Heart left ventricle (tissue), 16 donors: ENCODE data around the gene CNBP. TPM values are rescaled to one million over a fixed set of nuclear protein-coding genes. Genes with fewer than 3 reads are reported as not detected.

ENCODE experiments used
- ATAC-seq, 4 donors: fragments of 200-7000 bp; cut with Tn5 transposase; one replicate each; pipeline ENCODE4 v1.9.1; 2020 to 2022; ENCODE audit warnings: moderate library complexity in 4 of 4, mild to moderate bottlenecking in 3 of 4, moderate number of reproducible peaks in 1 of 4
- DNase-seq, 5 donors: peaks; one replicate each; pipeline ENCODE4 v3.0.0-alpha.2; 2020
- H3K27ac ChIP-seq, 12 donors: fragments of 200-600 bp; sonication (generic) in 4 of 12; one replicate each; pipeline versions ENCODE4 v1.5.0 to v1.8.0; 2016 to 2022; ENCODE audit warnings: mild to moderate bottlenecking in 2 of 12
- H3K27me3 ChIP-seq, 9 donors: fragments of 200-600 bp; sonication (generic) in 2 of 9; one replicate each; pipeline versions ENCODE4 v1.5.1 to v1.8.0; 2016 to 2022; ENCODE audit warnings: mild to moderate bottlenecking in 3 of 9
- H3K36me3 ChIP-seq, 9 donors: fragments of 200-600 bp; sonication (generic) in 2 of 9; one replicate each; pipeline versions ENCODE4 v1.5.0 to v1.8.0; 2018 to 2022; ENCODE audit warnings: mild to moderate bottlenecking in 2 of 9
- H3K4me1 ChIP-seq, 12 donors: fragments of 200-600 bp; sonication (generic) in 4 of 12; one replicate each; pipeline versions ENCODE4 v1.5.0 to v1.8.0; 2016 to 2022; ENCODE audit warnings: mild to moderate bottlenecking in 3 of 12
- H3K4me3 ChIP-seq, 12 donors: fragments of 200-600 bp; sonication (generic) in 4 of 12; one replicate each; pipeline versions ENCODE4 v1.5.0 to v1.8.0; 2017 to 2022; ENCODE audit warnings: mild to moderate bottlenecking in 9 of 12, moderate library complexity in 4 of 12
- H3K9me3 ChIP-seq, 12 donors: fragments of 200-600 bp; sonication (generic) in 4 of 12; one replicate each; pipeline versions ENCODE4 v1.5.0 to v1.8.0; 2016 to 2022; ENCODE audit warnings: mild to moderate bottlenecking in 1 of 12
- CTCF ChIP-seq, 12 donors: fragments of 200-600 bp; sonication (generic) in 4 of 12; IDR thresholded peaks; one replicate each; pipeline versions ENCODE4 v1.5.0 to v1.8.0; 2018 to 2022; ENCODE audit warnings: antibody characterized with exemption in 12 of 12, mild to moderate bottlenecking in 5 of 12
- POLR2A ChIP-seq, 2 donors: fragments of 450-650 bp; IDR thresholded peaks; one replicate each; pipeline ENCODE4 v1.6.1; 2017; ENCODE audit warnings: antibody characterized with exemption in 2 of 2, mild to moderate bottlenecking in 2 of 2, moderate library complexity in 2 of 2
- WGBS, 4 donors: extraction: QIAGEN DNeasy Blood & Tissue Kit in 2 of 4; methylation state at CpG; one replicate each; pipeline versions ENCODE4 v1.1.5 to v1.1.7; 2013 to 2018; 5-methylcytosine and 5-hydroxymethylcytosine counted together
- intact Hi-C, 10 donors: fragments of 100-400 bp; cut with DNase I; formaldehyde crosslinking; loops; one replicate each; pipeline versions ENCODE4 v1.11.1 to v1.14.2; 2022
- polyA plus RNA-seq, 2 donors: library from polyadenylated mRNA; stranded (reverse); fragments of 200-250 nt; gene quantifications; one replicate each; pipeline ENCODE4 v1.2.3, GENCODE V29; 2013
- total RNA-seq, 9 donors: library from RNA; depleted of rRNA in 2 of 9; stranded (reverse); fragments of >200 nt in 2 of 9; fragmentation: NEBNext Ultra II Directional in 3 of 9; extraction: Animal tissue kit (Norgen Biotek cat#: 25700) in 3 of 9; gene quantifications; one replicate each; pipeline versions ENCODE4 v1.1.0 to v1.2.4, GENCODE V29; 2016 to 2023
- donor health status: ischemic (EF 13 %, LVEDD 7.1; RV severe dilation, severe dysfunction).
- donor health status: healthy with polysubstance abuse.
- donor health status: DM: no; HTN: yes; CAD: no.
- donor health status: DM: no; HTN: no; CAD: no.
- donor health status: ischemic (EF 25% LVEDD 6.9; RV normal size, moderate dysfunction).
- donor health status: ischemic (EF 25% LVEDD 5.7; RV mildly dilated, moderate dysfunction).
- donor health status: healthy.
- donor health status: DM: yes; HTN: yes; CAD: no.
- donor health status: ischemic (EF 35%, LVEDD 5.7; RV mildly dilated, moderate dysfunction).
- donor health status: nonischemic (EF 11% LVEDD 7.7; RV severe dilation, severe dysfunction).
- donor health status: DM: yes; HTN: yes; CAD: no.
- donor health status: PGD.
- donor health status: ischemic (EF 29% LVEDD 5.4; RV normal size, mild dysfunction).
- donor health status: nonischemic (EF 23%, LVEDD 6.1; RV moderate dilation, normal function).

The CNBP gene
- total and polyA plus RNA-seq, 11 donors = 376 to 743 (median 501) TPM

- Histone ChIP-seq H3K4me1 (peaks cover 17 to 78% (median 57%) of the 10 kb centered on the region in 12 donors), H3K4me3 (peak overlapping the region; percentile 66 to 99 (median 88)), H3K36me3 (peaks cover 0 to 30% (median 21%) of the 10 kb centered on the region in 9 donors), H3K27ac (peak overlapping the region; percentile 92 to 100 (median 98)), H3K27me3 (no peaks in the 10 kb centered on the region), H3K9me3 (no peaks in the 10 kb centered on the region)
- ATAC-seq (peak in 2 of 4 donors; percentile 0 to 5), DNase-seq (peak in 1 of 5 donors; percentile 24)
- 0% methylated on average over 24 of the region's 24 CpGs for WGBS, 4 donors
- TF ChIP-seq POLR2A (IDR thresholded peaks at IDR 0.05) (no peak), CTCF (IDR thresholded peaks at IDR 0.05) (no peak)
- intact Hi-C loops = loop anchor here in 8 of 10 donors (2.0 to 5.0 kb wide), 5 partner anchors 20 to 65 kb away; partner anchors contain the start of genes COPG1 (in 5 of the 8) and RAB43 (in 1 of the 8)
Observed at GRCh38 chr3:129182390-129183185, 1.1 kb downstream of the CNBP start.

GRCh38 chr3:129181819-129182218 is 1.9 kb downstream of the CNBP start:
- no peak for ATAC-seq
- intact Hi-C loops = loop anchor here in 8 of 10 donors (2.0 to 5.0 kb wide), 5 partner anchors 19 to 65 kb away; partner anchors contain the start of genes COPG1 (in 5 of the 8) and RAB43 (in 1 of the 8)
- H3K27ac ChIP-seq = peak overlapping the region in 11 of 12 donors; percentile 92 to 100 (median 97)
- peaks cover 0 to 38% (median 28%) of the 10 kb centered on the region in 9 donors for H3K36me3 ChIP-seq
- no peaks in the 10 kb centered on the region for H3K9me3 ChIP-seq
- no peaks in the 10 kb centered on the region for H3K27me3 ChIP-seq
- TF ChIP-seq CTCF (IDR thresholded peaks at IDR 0.05) (no peak), POLR2A (IDR thresholded peaks at IDR 0.05) (no peak)
- H3K4me1 ChIP-seq = peaks cover 25 to 80% (median 65%) of the 10 kb centered on the region in 12 donors
- peak overlapping the region; percentile 66 to 99 (median 88) for H3K4me3 ChIP-seq
- DNase-seq = no peak
- 8 to 14% (median 9%) methylated on average over 3 of the region's 3 CpGs for WGBS, 4 donors

- no peak for TF ChIP-seq CTCF (IDR thresholded peaks at IDR 0.05)
- no peak for TF ChIP-seq POLR2A (IDR thresholded peaks at IDR 0.05)
- intact Hi-C loops = loop anchor here in 8 of 10 donors (5.0 kb wide), 3 partner anchors 47 to 67 kb away; partner anchors contain the start of genes COPG1 (in 5 of the 8) and RAB43 (in 1 of the 8)
- Histone ChIP-seq H3K27ac (peak overlapping the region in 11 of 12 donors; percentile 25 to 100 (median 95)), H3K4me3 (peak overlapping the region in 9 of 12 donors; percentile 66 to 99 (median 90)), H3K9me3 (no peaks in the 10 kb centered on the region), H3K27me3 (no peaks in the 10 kb centered on the region), H3K36me3 (peaks cover 0 to 43% (median 34%) of the 10 kb centered on the region in 9 donors), H3K4me1 (peaks cover 30 to 81% (median 73%) of the 10 kb centered on the region in 12 donors)
- 16 to 26% (median 20%) methylated on average over 1 of the region's 1 CpG for WGBS, 4 donors
- DNase-seq (no peak), ATAC-seq (no peak)
Observed at GRCh38 chr3:129180461-129180860, 3.2 kb downstream of the CNBP start.

- Histone ChIP-seq H3K9me3 (no peaks in the 10 kb centered on the region), H3K27ac (peak overlapping the region in 9 of 12 donors; percentile 5 to 99 (median 38)), H3K4me3 (peak overlapping the region in 1 of 12 donors; percentile 4), H3K4me1 (peaks cover 32 to 97% (median 91%) of the 10 kb centered on the region in 12 donors), H3K36me3 (peaks cover 0 to 68% (median 50%) of the 10 kb centered on the region in 9 donors), H3K27me3 (no peaks in the 10 kb centered on the region)
- TF ChIP-seq CTCF (IDR thresholded peaks at IDR 0.05) (no peak), POLR2A (IDR thresholded peaks at IDR 0.05) (no peak)
- ATAC-seq (peak in 3 of 4 donors; percentile 29 to 50 (median 44)), DNase-seq (no peak)
- WGBS, 4 donors = 37 to 49% (median 44%) methylated on average over 1 of the region's 1 CpG
- intact Hi-C loops = loop anchor here in 1 of 10 donors (5.0 kb wide), 1 partner anchor 66 kb away; no protein-coding TSS in a partner anchor
Observed at GRCh38 chr3:129176051-129176450, 7.6 kb downstream of the CNBP start.
